Measurements from ENCODE around the gene TGM5. TPM values are rescaled to one million over a fixed set of nuclear protein-coding genes. Genes with fewer than 3 reads are reported as not detected.

Gene TGM5
- total RNA-seq, 4 donors from 2014 or later, result 61.6 to 146 (median 69.3) TPM

DNA sequence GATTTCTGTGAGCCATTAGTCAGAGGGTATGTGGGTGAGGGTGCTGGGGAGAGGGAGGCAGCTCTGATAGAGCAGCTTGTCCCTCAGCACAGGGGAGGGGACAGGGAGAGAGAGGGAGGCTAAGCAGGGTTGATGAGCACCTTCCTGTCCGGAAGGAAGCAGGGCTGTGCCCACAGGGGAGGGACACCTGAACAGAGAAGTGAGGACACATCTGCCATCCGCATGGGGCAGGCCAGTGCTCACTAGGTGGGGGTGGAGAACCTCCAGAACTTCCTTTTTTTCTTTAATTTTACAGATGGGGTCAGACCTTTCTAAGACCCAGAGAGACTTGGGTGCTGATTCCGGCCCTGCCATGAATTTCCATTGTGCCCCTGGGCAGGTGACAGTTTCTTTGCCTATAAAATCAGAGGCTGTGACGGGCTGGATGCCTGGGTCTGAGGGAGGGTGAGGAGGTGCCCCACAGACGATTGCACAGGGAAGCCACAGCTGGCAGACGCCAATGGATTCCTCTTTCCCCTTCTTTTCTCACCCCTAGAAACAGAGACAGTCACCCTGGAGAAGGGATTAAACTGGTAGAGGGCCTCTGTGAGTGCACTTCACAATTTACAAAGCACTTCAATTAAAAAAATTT is 4.1 kb upstream of the TGM5 start:
- WGBS, result 58% methylated on average over 6 of the region's 6 CpGs
- Histone ChIP-seq H3K4me1 (peaks cover 9% of the 10 kb centered on the region), H3K36me3 (no peaks in the 10 kb centered on the region), H3K27me3 (peaks cover 12% of the 10 kb centered on the region), H3K27ac (no peak overlapping the region), H3K9me3 (no peaks in the 10 kb centered on the region), H3K4me3 (no peak overlapping the region)
- TF ChIP-seq EP300 (IDR thresholded peaks at IDR 0.05) (no peak), POLR2A (IDR thresholded peaks at IDR 0.05) (no peak), POLR2AphosphoS5 (IDR thresholded peaks at IDR 0.05) (no peak)
- TF ChIP-seq, protein P1, sequence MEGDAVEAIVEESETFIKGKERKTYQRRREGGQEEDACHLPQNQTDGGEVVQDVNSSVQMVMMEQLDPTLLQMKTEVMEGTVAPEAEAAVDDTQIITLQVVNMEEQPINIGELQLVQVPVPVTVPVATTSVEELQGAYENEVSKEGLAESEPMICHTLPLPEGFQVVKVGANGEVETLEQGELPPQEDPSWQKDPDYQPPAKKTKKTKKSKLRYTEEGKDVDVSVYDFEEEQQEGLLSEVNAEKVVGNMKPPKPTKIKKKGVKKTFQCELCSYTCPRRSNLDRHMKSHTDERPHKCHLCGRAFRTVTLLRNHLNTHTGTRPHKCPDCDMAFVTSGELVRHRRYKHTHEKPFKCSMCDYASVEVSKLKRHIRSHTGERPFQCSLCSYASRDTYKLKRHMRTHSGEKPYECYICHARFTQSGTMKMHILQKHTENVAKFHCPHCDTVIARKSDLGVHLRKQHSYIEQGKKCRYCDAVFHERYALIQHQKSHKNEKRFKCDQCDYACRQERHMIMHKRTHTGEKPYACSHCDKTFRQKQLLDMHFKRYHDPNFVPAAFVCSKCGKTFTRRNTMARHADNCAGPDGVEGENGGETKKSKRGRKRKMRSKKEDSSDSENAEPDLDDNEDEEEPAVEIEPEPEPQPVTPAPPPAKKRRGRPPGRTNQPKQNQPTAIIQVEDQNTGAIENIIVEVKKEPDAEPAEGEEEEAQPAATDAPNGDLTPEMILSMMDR (IDR thresholded peaks at IDR 0.05), result no peak
- no peak for DNase-seq (ENCODE audit: low spot score in 2 of 2)

DNA sequence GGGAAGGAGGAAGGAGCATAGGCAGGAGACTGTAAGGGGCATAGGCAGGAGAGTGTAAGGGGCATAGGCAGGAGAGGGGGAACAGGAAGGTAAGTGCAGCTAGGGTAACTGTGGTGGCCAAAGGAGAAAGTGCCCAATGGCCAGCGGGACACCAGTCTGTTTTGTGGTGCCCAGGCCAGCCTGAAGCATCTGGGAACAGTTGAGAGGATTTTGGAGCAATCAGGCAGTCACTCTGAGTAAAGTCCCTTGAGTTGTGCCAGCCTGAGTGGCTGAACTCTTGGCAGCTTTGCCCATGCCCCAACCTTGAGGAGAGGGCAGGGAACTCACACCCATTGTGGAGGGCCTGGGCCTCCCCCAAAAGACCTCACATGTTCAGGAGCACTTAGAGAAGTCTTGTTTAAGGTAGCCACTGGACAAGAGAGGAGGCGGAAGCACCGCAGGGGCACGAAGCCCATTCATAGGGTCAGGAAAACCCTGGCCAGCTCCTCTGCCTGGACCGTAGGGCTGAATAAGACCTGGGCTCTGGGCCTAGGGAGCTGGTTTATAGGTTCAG is 3.5 kb upstream of the TGM5 start:
- Histone ChIP-seq H3K36me3 (no peaks in the 10 kb centered on the region), H3K27ac (no peak overlapping the region), H3K4me1 (peaks cover 8% of the 10 kb centered on the region), H3K27me3 (peaks cover 12% of the 10 kb centered on the region), H3K9me3 (no peaks in the 10 kb centered on the region), H3K4me3 (no peak overlapping the region)
- no peak for DNase-seq (ENCODE audit: low spot score in 2 of 2)
- TF ChIP-seq POLR2AphosphoS5 (IDR thresholded peaks at IDR 0.05), result no peak
- TF ChIP-seq, protein P1 (IDR thresholded peaks at IDR 0.05), result no peak
- TF ChIP-seq EP300 (IDR thresholded peaks at IDR 0.05), result no peak
- no peak for TF ChIP-seq POLR2A (IDR thresholded peaks at IDR 0.05)
- WGBS, result 83% methylated on average over 5 of the region's 5 CpGs

DNA sequence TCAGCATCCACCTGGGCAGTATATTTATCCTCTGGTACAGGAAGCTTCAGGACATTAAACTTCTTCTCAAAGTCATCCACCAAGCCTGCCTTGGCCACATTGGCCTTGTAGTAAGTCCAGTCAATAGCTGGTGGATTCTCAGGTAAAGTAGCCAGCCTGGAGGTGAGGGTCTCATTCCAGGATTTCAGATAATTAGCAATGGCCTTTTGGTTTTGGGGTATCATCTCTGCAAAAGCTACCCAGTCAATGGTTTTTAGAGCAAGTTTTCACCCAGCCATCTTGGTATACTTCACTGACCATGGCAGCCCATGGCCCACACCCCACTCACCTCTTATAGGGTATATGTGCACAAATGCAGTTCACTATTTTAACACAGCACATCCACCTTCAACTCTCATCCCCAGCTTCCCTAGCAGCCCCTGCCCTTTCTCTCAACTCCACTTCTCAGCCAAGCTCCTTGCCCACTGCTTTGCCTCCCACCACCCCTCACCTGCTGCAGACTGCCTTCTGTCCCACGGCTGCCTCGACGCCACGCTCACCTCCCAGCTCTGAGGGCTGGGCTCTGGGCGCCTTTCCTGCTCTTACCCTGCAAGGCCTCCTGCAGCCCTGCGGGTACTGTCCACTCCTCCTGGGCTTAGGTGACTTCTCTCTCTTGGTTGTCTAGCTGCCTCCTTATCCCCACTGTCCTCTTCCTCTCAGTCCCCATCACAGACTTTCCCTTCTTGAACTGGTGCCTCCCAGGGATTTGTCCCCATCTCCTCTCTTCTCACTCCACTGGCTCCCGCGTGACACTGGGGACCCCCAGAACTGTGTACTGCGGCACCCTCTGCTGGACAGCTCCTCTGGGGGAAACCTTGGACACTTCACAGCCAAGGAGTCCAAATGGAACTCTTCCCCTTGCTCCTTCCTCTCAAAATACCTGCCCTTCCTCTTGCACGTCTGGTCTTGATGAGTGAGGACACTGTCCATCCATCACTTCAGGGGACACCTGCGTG is 1.7 kb upstream of the TGM5 start:
- no peak overlapping the region for H3K27ac ChIP-seq
- DNase-seq (ENCODE audit: low spot score in 2 of 2), result no peak

DNA sequence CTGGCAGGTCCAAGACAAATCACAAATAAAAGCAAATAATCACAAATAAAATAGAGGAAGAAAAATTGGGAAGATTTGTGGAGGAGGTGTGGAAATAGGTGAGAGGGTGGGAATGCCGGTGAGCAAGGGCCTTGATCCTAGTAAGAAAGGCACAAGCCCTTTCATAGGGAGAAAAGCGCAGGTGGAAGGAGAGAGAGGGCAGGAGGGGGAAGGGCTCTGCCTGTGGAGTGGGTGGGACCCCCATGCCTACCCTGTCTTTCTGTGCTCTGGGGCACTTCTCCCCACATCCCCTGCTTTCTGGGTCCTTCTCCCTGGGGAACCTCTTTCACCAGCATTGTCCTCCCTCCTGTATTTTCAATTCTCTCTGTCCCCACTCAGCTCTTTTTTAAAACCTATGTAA is 711 bp upstream of the TGM5 start:
- no peaks in the 10 kb centered on the region for H3K36me3 ChIP-seq
- no peak for DNase-seq (ENCODE audit: low spot score in 2 of 2)
- peaks cover 8% of the 10 kb centered on the region for H3K4me1 ChIP-seq
- no peaks in the 10 kb centered on the region for H3K9me3 ChIP-seq
- H3K4me3 ChIP-seq, result no peak overlapping the region
- 89% methylated on average over 2 of the region's 2 CpGs for WGBS
- peak overlapping the region; percentile 39 for H3K27ac ChIP-seq
- TF ChIP-seq POLR2A (IDR thresholded peaks at IDR 0.05) (no peak), EP300 (IDR thresholded peaks at IDR 0.05) (no peak), POLR2AphosphoS5 (IDR thresholded peaks at IDR 0.05) (no peak)
- TF ChIP-seq, protein P1 (IDR thresholded peaks at IDR 0.05), result no peak
- no peaks in the 10 kb centered on the region for H3K27me3 ChIP-seq

More for the DNA sequence above, 1.7 kb upstream of the TGM5 start:
- H3K27me3 ChIP-seq, result peaks cover 5% of the 10 kb centered on the region
- WGBS, result 81% methylated on average over 11 of the region's 11 CpGs
- peaks cover 8% of the 10 kb centered on the region for H3K4me1 ChIP-seq
- H3K9me3 ChIP-seq, result no peaks in the 10 kb centered on the region
- no peak overlapping the region for H3K4me3 ChIP-seq
- TF ChIP-seq POLR2A (IDR thresholded peaks at IDR 0.05) (no peak), EP300 (IDR thresholded peaks at IDR 0.05) (no peak), POLR2AphosphoS5 (IDR thresholded peaks at IDR 0.05) (no peak)
- TF ChIP-seq, protein P1 (IDR thresholded peaks at IDR 0.05), result no peak
- no peaks in the 10 kb centered on the region for H3K36me3 ChIP-seq

DNA sequence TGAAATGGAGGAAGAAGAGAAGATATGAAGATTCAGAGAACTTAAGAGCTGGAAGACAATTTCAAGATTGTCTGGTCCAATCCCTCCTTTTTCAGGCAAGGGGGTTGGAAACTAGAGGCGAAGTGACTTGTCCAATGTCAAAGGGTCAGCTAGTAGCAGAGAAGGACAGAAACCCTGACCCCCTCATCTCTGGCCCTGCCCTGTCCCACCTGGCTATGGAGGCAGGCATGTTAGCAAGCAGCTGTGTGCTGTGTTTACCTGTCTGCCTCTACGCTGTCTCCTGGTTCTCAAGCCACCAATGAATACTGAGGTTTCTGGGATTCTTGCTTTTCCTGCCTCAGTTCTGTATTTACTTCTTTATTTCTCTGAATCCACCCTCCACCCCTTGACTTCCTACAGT is 342 bp downstream of the TGM5 start:
- peak overlapping the region; percentile 10 for H3K4me3 ChIP-seq
- no peaks in the 10 kb centered on the region for H3K27me3 ChIP-seq
- no peaks in the 10 kb centered on the region for H3K36me3 ChIP-seq
- peak overlapping the region; percentile 65 for H3K27ac ChIP-seq
- H3K9me3 ChIP-seq, result no peaks in the 10 kb centered on the region
- DNase-seq (ENCODE audit: low spot score in 2 of 2), result no peak
- H3K4me1 ChIP-seq, result peaks cover 8% of the 10 kb centered on the region
- TF ChIP-seq POLR2A (IDR thresholded peaks at IDR 0.05) (no peak), EP300 (IDR thresholded peaks at IDR 0.05) (no peak), POLR2AphosphoS5 (IDR thresholded peaks at IDR 0.05) (no peak)
- TF ChIP-seq, protein P1 (IDR thresholded peaks at IDR 0.05), result no peak
- WGBS, result 80% methylated on average over 2 of the region's 2 CpGs

Measured in suprapubic skin (tissue), 4 donors.